IPS-18c (cell line): ENCODE results near the gene SLC38A6.
"Not testable (repeated sequence)": the region's sequence is repeated elsewhere in the genome, so short reads cannot be mapped to it uniquely, and the experiment has no call there.

Source experiments
- H3K4me3 ChIP-seq: 2 replicates; pipeline ENCODE4 v1.7.0; 2013; ENCODE audit warnings: low read depth, mild to moderate bottlenecking, low read length, moderate library complexity; ENCODE audit not compliant: insufficient read depth
- H3K9me3 ChIP-seq: one replicate; pipeline ENCODE4 v1.6.1; 2013; ENCODE audit warnings: mild to moderate bottlenecking, low read length, moderate library complexity; ENCODE audit not compliant: control insufficient read depth, insufficient read depth

SLC38A6 gene

DNA sequence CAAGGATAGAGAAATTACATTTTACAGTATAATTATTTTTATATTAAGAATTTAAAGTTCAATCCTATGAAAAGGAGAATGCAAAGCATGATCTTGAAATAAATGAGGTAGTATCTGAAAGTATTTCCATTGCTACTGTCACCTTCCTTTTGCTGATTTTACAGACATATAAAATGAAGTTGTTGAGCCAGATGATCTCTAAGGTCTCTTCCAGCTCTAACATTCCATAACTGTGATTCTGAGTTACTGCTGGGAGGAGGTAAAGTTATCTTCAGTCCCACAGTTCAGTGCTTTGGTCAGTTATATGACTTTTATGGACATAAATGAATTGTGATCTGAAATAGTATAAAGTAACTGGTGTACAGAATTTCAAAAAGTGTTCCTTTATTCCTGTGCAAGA is 52.8 kb downstream of the SLC38A6 start:
- Histone ChIP-seq H3K4me3 (no peak overlapping the region), H3K9me3 (no peaks in the 10 kb centered on the region)

DNA sequence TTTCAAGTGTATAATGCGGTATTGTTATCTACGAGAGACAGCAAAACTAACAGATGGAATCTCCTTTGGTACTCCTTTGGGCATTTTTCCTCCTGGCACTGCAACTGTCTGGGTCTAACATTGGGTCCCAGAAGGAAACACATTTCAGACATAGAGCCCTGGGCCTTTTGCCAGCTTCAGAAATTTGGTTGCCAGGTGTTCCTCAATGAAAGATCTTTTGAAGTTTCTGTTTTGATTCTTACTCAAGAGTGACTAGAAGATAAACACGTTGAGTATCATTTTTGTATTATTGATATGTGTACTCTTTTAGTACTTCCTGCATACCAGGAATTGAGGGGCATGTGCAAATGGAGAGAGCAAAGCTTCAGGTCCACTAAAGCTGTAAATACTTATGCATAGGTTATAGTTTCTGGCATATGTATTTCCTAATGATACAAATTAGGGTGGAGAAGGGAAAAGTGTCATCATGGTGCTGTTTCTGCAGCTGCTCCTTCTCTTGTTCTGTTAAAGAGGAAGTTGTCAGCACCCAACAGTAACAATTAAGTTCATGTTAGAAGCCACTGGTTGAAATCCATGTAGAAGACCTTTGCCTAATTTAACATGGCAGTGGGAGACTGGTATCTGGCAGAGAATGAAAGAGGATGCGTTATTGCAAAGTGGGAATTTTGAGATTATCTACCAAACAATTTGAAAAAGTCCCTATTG is 53.5 kb downstream of the SLC38A6 start:
- no peaks in the 10 kb centered on the region for H3K9me3 ChIP-seq
- no peak overlapping the region for H3K4me3 ChIP-seq

DNA sequence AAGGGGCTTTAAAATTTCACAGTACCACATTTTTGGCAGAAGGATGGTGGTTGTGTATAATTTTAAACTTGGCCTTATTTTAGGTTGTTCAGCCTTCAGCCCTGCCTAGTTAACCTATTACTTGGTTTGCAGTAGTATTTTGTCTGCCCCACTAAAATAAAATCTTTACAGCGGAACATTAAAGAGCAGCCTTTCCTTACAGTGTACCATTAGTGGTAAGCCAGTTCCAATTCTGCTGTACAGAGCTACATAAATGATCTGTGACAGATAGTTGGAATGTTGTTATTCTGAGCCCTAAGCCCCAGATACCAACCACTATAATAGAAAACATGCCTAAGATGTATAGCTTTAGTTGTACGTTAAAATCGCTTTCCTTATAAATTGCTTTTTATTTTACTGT is 56.2 kb downstream of the SLC38A6 start:
- no peaks in the 10 kb centered on the region for H3K9me3 ChIP-seq
- H3K4me3 ChIP-seq = no peak overlapping the region

DNA sequence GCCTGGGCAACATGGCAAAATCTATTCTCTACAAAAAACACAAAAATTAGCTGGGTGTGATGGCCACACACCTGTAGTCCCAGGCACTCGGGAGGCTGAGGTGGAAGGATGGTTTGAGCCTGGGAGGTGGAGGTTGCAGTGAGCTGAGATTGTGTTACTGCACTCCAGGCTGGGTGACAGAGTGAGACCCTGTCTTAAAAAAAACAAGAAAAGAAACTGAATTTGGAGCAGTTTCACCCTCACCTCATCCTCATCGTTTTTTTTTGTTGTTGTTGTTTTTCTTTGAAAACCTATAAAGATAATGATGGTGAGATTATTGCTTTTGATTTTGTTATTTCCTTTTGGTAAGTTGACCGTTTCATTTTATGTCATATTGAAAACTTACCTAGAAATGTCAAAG is 60.7 kb downstream of the SLC38A6 start:
- Histone ChIP-seq H3K4me3 (no peak overlapping the region), H3K9me3 (no peaks in the 10 kb centered on the region)

DNA sequence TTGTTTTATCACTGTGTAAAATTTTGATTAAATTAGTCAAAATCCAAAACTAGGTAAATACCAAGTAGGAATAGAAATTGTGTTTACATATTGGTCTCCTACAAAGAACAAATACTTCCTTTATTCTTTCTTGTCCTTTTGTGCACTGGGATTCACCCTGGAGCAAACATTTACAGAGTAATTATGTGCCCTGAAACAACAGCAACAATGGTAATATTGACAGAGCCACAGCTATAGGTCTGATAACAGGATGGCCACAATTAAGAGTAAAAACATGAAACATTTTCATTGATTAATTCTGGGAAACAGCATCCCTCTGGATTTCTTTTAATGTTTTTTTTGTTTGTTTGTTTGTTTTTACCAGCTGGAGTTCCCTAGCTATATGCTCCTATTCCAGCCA is 61.2 kb downstream of the SLC38A6 start:
- Histone ChIP-seq H3K9me3 (no peaks in the 10 kb centered on the region), H3K4me3 (no peak overlapping the region)

DNA sequence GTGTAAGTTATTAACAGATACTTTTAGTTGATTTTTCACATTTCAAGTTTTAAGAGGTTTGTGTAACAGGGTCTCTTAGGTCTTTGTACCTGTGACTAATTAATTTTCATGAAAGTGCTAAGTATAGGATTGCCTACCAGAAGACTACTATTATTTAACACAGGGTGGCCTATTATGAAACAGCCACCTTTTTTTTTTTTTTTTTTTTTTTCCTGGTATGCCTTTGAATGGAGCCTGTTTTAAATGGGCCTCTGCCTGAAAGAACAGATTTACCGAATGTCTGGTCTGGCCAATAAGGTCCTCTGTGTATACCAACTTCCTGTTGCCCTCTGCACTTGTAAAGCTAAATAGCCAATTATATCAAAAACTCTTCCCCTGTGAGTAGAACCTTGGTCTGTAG is 62.5 kb downstream of the SLC38A6 start:
- Histone ChIP-seq H3K4me3 (no peak overlapping the region), H3K9me3 (no peaks in the 10 kb centered on the region)

DNA sequence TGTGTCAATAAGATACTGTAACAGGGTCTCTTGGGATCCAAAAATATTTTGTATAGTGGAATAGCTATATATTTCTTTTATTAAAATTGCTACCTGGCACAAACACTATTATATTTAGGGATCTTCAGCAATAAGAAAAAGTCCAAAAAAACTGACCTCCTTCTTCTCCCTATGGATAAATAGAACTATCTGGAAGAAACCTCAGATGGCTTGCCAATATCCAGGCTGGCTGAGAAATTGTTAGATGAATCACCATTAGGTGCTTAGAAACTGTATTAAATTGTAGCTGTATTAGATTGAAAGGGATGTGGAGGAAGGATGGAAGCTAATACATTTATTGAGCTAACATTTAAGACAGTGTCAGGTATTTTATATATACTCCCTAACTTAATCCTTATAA is 66.0 kb downstream of the SLC38A6 start:
- Histone ChIP-seq H3K9me3 (no peaks in the 10 kb centered on the region), H3K4me3 (no peak overlapping the region)

DNA sequence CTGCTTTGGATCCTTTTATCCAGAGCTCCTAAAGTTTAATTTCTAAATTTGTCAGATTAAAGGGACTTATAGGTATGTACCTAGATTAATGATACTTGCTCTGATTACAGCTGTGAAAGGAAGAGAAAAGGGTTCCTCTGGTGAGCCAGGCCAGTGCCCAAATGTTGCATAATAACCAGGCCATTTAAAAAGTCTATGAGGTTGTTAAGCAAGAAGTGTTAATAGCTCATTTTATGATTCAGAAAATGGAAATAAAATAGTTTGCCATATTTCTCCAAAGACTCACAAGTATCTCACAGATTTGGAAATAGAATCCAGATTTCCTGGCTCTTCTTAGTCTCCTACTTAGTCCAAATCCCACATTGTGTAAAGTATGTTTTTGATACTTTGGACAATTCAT is 67.6 kb downstream of the SLC38A6 start:
- H3K9me3 ChIP-seq = no peaks in the 10 kb centered on the region
- H3K4me3 ChIP-seq = no peak overlapping the region

DNA sequence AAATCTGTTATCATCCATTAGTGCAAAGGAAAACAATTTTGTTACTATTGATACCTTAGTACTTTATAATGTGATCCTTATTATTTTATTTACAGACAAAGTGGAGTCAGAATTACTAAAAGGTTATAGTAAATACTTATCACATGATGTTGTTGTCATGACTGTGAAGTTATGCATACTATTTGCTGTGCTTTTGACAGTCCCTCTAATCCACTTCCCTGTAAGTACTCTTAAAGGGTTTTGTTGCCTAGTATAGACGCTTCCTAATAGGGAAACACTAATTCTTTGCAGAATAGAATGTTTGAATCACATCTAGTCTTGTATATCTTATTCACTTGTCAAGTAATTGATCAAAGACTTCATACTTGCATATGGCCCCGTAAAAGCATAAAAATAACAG is 69.4 kb downstream of the SLC38A6 start:
- H3K9me3 ChIP-seq = no peaks in the 10 kb centered on the region

DNA sequence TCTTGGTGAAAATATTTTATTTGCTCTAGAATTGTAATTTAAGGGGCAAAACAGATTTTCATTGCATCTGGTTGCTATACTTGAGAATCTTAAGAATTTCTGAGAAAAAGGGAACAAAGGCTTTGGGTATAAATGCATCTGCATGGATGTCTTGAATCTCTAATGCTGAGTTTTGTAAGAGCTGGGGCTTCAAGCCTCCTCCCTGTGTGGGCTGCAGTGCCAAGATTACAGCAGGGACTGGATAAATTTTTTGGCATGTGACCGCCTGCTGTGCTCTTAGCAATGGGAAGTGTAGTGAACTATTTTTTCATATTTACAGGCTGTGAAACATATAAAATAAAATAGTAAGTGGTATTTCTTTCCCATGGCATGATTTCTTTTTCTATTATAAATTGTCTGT is 70.0 kb downstream of the SLC38A6 start:
- Histone ChIP-seq H3K4me3 (no peak overlapping the region), H3K9me3 (no peaks in the 10 kb centered on the region)

More for the DNA sequence above, 69.4 kb downstream of the SLC38A6 start:
- H3K4me3 ChIP-seq = no peak overlapping the region

DNA sequence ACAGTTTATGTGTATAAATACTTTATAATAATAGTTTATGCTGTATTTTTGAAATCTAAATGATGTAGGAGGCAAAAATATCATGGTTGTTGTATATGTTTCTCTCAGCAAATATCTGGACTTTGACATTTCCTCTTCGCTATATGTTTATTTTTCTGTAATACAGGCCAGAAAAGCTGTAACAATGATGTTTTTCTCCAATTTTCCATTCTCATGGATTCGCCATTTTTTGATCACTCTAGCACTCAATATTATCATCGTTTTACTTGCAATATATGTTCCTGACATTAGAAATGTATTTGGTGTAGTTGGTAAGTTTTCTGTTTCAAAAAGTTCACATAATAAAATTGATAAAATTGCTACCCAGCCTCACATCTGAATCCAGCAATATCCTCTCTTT is 70.6 kb downstream of the SLC38A6 start:
- Histone ChIP-seq H3K9me3 (no peaks in the 10 kb centered on the region), H3K4me3 (no peak overlapping the region)

DNA sequence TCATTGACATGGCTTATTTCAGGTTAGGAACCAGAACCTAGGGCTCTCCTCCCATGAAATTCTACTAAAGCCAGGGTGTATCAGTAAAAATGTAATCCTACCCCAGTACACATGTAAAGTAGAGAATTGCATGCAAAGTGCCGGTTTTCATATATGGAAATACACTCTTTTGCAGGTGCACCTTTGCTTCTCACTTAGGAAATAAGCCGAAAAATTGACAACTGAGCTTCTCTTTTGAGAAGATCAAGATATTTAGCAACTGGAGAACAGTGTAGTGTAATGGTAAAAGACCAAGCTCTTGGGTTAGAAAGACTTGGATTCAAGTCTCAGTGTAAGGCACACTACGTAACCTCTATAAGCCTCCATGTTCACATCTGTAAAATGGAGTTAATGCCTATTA is 82.4 kb downstream of the SLC38A6 start:
- Histone ChIP-seq H3K4me3 (no peak overlapping the region), H3K9me3 (no peaks in the 10 kb centered on the region)

DNA sequence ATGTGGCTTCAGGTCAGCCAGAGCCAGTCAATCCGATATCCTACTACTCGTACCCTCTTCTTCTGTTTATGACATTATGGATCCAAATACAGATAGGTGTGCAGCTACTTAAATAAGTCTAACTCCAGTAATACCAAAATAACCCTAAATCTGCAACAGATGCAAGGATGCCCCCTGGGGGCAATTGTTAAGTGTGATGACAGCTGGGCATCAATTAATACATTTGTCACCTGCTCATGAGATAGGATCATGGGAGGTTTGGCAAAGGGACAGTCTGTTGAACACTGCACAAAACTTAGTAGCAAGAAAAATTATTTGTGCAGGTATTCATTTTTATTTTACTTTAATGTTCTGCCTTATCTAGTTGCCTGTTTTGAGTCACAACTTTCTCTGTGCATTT is 83.2 kb downstream of the SLC38A6 start:
- no peaks in the 10 kb centered on the region for H3K9me3 ChIP-seq
- H3K4me3 ChIP-seq = no peak overlapping the region

DNA sequence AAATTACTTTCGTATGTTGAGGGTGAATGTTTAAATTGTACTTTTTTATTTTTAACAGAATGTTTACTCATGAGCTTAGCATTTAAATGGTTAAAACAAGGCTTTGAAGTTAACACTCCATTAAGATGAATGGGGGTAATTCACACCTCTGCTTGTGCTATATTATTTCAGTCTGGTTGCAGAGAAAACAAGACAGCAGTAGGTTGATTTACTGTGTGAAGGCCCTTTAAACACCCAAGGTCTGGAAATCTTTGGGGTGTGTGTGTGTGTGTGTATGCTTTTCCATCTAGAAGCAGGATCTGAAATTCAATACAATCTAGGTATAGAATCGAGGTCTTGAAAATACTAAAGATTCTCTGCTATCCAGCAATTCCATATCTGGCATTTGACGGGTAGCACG is 83.8 kb downstream of the SLC38A6 start:
- no peak overlapping the region; the same call in 1 of the 2 replicates for H3K4me3 ChIP-seq
- no peaks in the 10 kb centered on the region for H3K9me3 ChIP-seq

DNA sequence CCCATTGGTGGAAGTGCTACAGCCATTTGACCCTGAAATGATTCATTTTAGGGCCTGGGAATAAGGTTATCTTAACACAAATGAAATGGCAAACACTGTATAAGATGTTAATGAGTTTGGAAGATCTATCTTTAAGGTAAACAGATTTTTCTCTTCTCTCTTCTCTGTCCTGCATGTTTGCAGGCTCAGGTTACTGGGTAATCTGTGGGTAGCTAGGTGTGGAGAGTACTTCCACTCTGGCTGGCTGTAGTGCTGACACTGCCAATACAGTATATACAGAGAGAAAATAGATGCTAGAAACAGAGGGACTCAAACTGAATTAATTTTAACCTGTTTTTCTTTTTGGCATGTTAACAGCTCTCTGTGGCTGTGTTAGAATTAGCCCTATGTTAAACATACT is 84.6 kb downstream of the SLC38A6 start:
- no peaks in the 10 kb centered on the region for H3K9me3 ChIP-seq
- H3K4me3 ChIP-seq = no peak overlapping the region

DNA sequence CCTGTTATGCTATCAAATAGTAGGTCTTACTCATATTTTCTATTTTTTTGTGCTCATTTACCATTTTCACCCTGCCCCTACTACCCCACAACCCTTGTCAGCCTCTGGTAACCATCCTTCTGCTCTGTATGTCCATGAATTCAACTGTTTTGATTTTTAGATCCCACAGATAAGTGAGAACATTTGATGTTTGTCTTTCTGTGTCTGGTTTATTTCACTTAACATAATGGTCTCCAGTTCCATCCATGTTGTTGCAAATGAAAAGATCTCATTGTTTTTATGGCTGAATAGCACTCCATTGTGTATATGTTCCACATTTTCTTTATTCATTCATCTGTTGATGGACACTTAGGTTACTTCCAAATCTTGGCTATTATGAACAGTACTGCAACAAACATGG is 91.4 kb downstream of the SLC38A6 start:
- not testable (repeated sequence) for H3K4me3 ChIP-seq, H3K9me3 ChIP-seq

DNA sequence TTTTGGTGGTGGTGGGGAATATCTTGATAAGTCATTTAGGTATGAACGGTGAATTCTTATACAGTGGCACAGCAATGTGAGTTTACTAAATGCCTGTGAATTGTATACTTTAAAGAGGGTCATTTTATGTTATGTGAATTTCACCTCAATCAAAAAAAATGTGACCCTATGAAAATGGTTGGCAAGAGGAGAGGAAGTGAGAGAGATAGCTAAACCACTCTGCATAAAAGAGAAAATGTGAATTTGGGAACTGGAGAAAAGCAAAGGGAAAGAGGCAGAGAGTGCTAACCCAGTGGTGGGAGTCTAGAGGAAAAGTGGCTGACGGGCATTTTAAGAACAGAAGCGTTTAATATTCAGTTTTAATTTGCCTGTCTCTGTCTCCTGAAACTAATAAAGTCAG is 93.8 kb downstream of the SLC38A6 start:
- H3K4me3 ChIP-seq = no peak overlapping the region

DNA sequence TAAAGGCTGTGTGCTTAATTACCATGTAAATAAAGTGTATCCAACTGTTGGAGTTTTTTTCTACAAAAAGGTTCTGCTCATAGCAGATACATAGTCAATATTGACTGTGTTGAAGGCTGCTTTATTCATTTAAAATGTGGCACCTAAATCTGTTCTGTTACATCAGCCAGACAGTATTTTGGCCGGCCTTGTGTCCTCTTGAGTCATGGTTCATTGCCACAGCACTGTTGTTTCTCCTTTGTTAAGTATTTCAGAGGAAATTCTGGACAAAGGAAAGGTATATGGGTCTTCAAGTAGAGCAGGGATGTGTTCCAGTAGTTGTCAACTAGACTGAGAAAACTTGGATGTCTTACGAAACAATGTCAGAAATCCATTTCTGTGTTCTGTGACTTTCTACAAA is 95.5 kb downstream of the SLC38A6 start:
- Histone ChIP-seq H3K4me3 (no peak overlapping the region), H3K9me3 (no peaks in the 10 kb centered on the region)

More for the DNA sequence above, 93.8 kb downstream of the SLC38A6 start:
- no peaks in the 10 kb centered on the region for H3K9me3 ChIP-seq

DNA sequence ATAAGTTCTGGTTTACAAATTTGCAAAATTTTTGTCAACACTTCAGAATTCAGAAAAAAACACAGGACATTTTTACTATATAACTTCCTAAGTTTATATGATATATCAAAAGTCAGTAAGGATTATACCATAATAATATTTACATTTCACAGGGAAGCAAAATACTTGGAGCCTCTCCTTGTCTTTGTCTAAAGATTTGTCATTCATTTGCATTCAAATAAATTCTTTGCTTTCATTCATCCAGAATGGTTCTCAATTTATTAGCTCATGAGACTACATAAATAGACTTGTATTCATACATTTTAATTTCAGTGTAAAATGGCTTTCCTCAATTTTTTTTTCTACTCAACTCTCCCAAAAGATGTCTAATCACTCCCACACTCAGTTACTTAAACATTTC is 96.4 kb downstream of the SLC38A6 start:
- H3K9me3 ChIP-seq = no peaks in the 10 kb centered on the region
- H3K4me3 ChIP-seq = no peak overlapping the region
